ENCODE data around the gene NECTIN1. TPM values are rescaled to one million over a fixed set of nuclear protein-coding genes. Genes with fewer than 3 reads are reported as not detected.

Gene NECTIN1
- total and polyA plus RNA-seq, 2 of the 13 experiments (the other 11 are each of a cell fraction or from before 2014, with no cell fraction given): 3.9 to 7.3 TPM

GRCh38 chr11:119694334-119694733 is 34.7 kb downstream of the NECTIN1 start (continued):
- TF ChIP-seq, protein P1, sequence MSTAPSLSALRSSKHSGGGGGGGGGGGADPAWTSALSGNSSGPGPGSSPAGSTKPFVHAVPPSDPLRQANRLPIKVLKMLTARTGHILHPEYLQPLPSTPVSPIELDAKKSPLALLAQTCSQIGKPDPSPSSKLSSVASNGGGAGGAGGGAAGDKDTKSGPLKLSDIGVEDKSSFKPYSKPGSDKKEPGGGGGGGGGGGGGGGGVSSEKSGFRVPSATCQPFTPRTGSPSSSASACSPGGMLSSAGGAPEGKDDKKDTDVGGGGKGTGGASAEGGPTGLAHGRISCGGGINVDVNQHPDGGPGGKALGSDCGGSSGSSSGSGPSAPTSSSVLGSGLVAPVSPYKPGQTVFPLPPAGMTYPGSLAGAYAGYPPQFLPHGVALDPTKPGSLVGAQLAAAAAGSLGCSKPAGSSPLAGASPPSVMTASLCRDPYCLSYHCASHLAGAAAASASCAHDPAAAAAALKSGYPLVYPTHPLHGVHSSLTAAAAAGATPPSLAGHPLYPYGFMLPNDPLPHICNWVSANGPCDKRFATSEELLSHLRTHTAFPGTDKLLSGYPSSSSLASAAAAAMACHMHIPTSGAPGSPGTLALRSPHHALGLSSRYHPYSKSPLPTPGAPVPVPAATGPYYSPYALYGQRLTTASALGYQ (CRISPR knock-in tag; IDR thresholded peaks at IDR 0.05): no peak
- TF ChIP-seq ZNF414 (CRISPR knock-in tag; IDR thresholded peaks at IDR 0.05): no peak
- TF ChIP-seq TBL1XR1 (IDR thresholded peaks at IDR 0.05; ENCODE audit: borderline replicate concordance, low read length, partially characterized antibody): no peak
- no peak for TF ChIP-seq ZNF10 (CRISPR knock-in tag; IDR thresholded peaks at IDR 0.05; ENCODE audit: borderline replicate concordance, low read depth)
- TF ChIP-seq FIP1L1 (IDR thresholded peaks at IDR 0.05; ENCODE audit: borderline replicate concordance, insufficient read depth, low read depth, low read length): no peak
- no peak for TF ChIP-seq UBTF (CRISPR knock-in tag; IDR thresholded peaks at IDR 0.05)
- TF ChIP-seq HCFC1 (IDR thresholded peaks at IDR 0.05; ENCODE audit: low read depth, low read length): no peak
- no peak for TF ChIP-seq ARNT (IDR thresholded peaks at IDR 0.05)
- TF ChIP-seq ZNF780A (CRISPR knock-in tag; IDR thresholded peaks at IDR 0.05): no peak
- TF ChIP-seq, protein P2, sequence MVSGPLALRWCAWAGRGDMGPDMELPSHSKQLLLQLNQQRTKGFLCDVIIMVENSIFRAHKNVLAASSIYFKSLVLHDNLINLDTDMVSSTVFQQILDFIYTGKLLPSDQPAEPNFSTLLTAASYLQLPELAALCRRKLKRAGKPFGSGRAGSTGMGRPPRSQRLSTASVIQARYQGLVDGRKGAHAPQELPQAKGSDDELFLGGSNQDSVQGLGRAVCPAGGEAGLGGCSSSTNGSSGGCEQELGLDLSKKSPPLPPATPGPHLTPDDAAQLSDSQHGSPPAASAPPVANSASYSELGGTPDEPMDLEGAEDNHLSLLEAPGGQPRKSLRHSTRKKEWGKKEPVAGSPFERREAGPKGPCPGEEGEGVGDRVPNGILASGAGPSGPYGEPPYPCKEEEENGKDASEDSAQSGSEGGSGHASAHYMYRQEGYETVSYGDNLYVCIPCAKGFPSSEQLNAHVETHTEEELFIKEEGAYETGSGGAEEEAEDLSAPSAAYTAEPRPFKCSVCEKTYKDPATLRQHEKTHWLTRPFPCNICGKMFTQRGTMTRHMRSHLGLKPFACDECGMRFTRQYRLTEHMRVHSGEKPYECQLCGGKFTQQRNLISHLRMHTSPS (CRISPR knock-in tag; IDR thresholded peaks at IDR 0.05; ENCODE audit: low read depth): no peak
- TF ChIP-seq ZNF253 (CRISPR knock-in tag; IDR thresholded peaks at IDR 0.05; ENCODE audit: borderline replicate concordance): no peak
- TF ChIP-seq SNAPC4 (CRISPR knock-in tag; IDR thresholded peaks at IDR 0.05): no peak
- TF ChIP-seq ZNF550 (CRISPR knock-in tag; IDR thresholded peaks at IDR 0.05; ENCODE audit: borderline replicate concordance): no peak
- no peak for TF ChIP-seq ATF5 (CRISPR knock-in tag; IDR thresholded peaks at IDR 0.05; ENCODE audit: low read depth)
- no peak for TF ChIP-seq SMAD3 (CRISPR knock-in tag; IDR thresholded peaks at IDR 0.05)
- TF ChIP-seq TEAD3 (CRISPR knock-in tag; optimal IDR thresholded peaks at IDR 0.05; ENCODE audit: borderline replicate concordance): peak; percentile 42
- TF ChIP-seq GFI1 (CRISPR knock-in tag; IDR thresholded peaks at IDR 0.05; ENCODE audit: borderline replicate concordance): no peak
- TF ChIP-seq REXO4 (CRISPR knock-in tag; IDR thresholded peaks at IDR 0.05; ENCODE audit: borderline replicate concordance): no peak

All from HepG2 (cell line).